PC-9 (cell line): ENCODE results near the gene COX14.

ENCODE experiments used
- EZH2 ChIP-seq: fragments of 200-600 bp; sonication (generic); IDR thresholded peaks from 2 replicates; pipeline ENCODE4 v1.8.0; 2017; ENCODE audit warnings: antibody characterized with exemption, low read depth
- TF ChIP-seq, protein P1 (sequence below): fragments of 200-600 bp; sonication (generic); conservative IDR thresholded peaks from 2 replicates; pipeline ENCODE4 v1.6.1; 2017; ENCODE audit warnings: mixed run types, antibody characterized with exemption, mild to moderate bottlenecking, moderate library complexity

DNA sequence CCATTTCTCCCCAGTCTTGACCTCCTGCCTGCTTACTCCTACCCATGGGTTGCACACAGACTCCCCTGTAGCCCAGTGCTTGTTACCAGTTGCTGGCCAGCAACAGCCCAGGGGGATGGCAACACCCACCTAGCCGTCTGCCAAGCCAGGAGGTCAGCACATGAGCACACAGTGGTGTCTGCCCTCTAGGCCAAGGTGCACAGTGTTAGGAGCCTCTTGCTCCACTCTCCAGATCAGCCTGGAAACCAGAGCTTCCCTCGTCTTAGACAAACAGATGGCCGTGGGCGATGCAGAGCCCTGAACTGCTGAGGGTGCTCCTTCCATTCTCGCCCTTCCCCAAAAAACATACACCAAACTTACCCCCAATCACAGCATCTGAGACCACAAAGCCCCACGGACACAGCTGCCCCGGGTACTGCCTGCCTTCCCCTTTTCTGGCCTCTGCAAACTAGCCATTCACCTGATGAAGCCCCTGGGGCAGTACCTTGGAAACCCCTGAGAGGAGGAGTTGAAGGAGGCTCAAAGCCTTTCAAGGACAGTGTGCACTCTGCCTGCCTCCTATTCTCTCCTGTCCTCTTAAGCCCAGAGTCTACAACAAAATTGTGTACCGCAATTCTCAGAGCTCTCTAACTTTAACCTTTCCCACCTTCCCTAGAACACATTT is 9.3 kb upstream of the COX14 start:
- TF ChIP-seq, protein P1, sequence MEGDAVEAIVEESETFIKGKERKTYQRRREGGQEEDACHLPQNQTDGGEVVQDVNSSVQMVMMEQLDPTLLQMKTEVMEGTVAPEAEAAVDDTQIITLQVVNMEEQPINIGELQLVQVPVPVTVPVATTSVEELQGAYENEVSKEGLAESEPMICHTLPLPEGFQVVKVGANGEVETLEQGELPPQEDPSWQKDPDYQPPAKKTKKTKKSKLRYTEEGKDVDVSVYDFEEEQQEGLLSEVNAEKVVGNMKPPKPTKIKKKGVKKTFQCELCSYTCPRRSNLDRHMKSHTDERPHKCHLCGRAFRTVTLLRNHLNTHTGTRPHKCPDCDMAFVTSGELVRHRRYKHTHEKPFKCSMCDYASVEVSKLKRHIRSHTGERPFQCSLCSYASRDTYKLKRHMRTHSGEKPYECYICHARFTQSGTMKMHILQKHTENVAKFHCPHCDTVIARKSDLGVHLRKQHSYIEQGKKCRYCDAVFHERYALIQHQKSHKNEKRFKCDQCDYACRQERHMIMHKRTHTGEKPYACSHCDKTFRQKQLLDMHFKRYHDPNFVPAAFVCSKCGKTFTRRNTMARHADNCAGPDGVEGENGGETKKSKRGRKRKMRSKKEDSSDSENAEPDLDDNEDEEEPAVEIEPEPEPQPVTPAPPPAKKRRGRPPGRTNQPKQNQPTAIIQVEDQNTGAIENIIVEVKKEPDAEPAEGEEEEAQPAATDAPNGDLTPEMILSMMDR: no peak
- TF ChIP-seq EZH2: no peak
